PC-3 (cell line): ENCODE measurements around the gene LRBA. TPM values are rescaled to one million over a fixed set of nuclear protein-coding genes. Genes with fewer than 3 reads are reported as not detected.

Source experiments
- ATAC-seq: fragments of 200-7000 bp; cut with Tn5 transposase; 2 replicates; pipeline ENCODE4 v1.9.1; 2020; ENCODE audit warnings: mild to moderate bottlenecking, moderate library complexity
- BruUV-seq: library from RNA; stranded (reverse); fragments of 400-500 nt; replicated peaks from 2 replicates; lab custom pipeline; 2021; lab: Mats Ljungman, UMichigan
- CTCF ChIA-PET: fragments of 300-600 bp; sonication (Branson Sonifier 250); formaldehyde crosslinking; loops from one replicate; lab custom pipeline; 2022; ENCODE audit warnings: antibody characterized with exemption; lab: Charles Lee
- POLR2A ChIA-PET: fragments of 300-600 bp; sonication (Branson Sonifier 250); formaldehyde crosslinking; loops from one replicate; lab custom pipeline; 2022; ENCODE audit warnings: antibody characterized with exemption; ENCODE audit not compliant: unreplicated experiment; lab: Charles Lee
- DNase-seq: peaks from one replicate; pipeline ENCODE4 v3.0.0-alpha.2; 2015
- H2AFZ ChIP-seq: fragments of 300-600 bp; sonication (generic); 2 replicates; pipeline ENCODE4 v1.6.0; 2016; ENCODE audit warnings: antibody characterized with exemption, low read length
- H3F3A ChIP-seq: fragments of 300-600 bp; sonication (generic); one replicate; pipeline ENCODE4 v1.6.0; 2017; ENCODE audit warnings: antibody characterized with exemption, low read length, control low read depth, mild to moderate bottlenecking; ENCODE audit not compliant: unreplicated experiment
- H3K27ac ChIP-seq: fragments of 300-600 bp; sonication (generic); 2 replicates; pipeline ENCODE4 v1.5.1; 2016; ENCODE audit warnings: mild to moderate bottlenecking, low read length
- H3K27me3 ChIP-seq: fragments of 300-600 bp; sonication (generic); 2 replicates; pipeline ENCODE4 v1.6.1; 2016; ENCODE audit warnings: low read length, mixed read lengths
- H3K36me3 ChIP-seq: fragments of 300-600 bp; sonication (generic); 2 replicates; pipeline ENCODE4 v1.6.1; 2016; ENCODE audit warnings: low read depth, mixed run types, low read length, mixed read lengths
- H3K4me1 ChIP-seq: fragments of 300-600 bp; sonication (generic); 2 replicates; pipeline ENCODE4 v1.5.1; 2016; ENCODE audit warnings: low read length; ENCODE audit not compliant: insufficient read depth
- H3K4me2 ChIP-seq: fragments of 300-600 bp; sonication (generic); 2 replicates; pipeline ENCODE4 v1.6.0; 2016; ENCODE audit warnings: low read length
- H3K4me3 ChIP-seq: fragments of 300-600 bp; sonication (generic); 2 replicates; pipeline ENCODE4 v1.5.1; 2016; ENCODE audit warnings: mild to moderate bottlenecking, low read length, mixed read lengths
- H3K79me2 ChIP-seq: fragments of 300-600 bp; sonication (generic); 2 replicates; pipeline ENCODE4 v1.6.1; 2017; ENCODE audit warnings: low read length, mixed read lengths
- H3K9ac ChIP-seq: fragments of 300-600 bp; sonication (generic); 2 replicates; pipeline ENCODE4 v1.6.0; 2016; ENCODE audit warnings: mild to moderate bottlenecking, low read length
- H3K9me2 ChIP-seq: fragments of 300-600 bp; sonication (generic); replicated peaks from 2 replicates; pipeline ENCODE4 v1.6.1; 2016; ENCODE audit warnings: mixed run types, low read length, mixed read lengths
- H3K9me3 ChIP-seq: fragments of 300-600 bp; sonication (generic); 2 replicates; pipeline ENCODE4 v1.6.1; 2016; ENCODE audit warnings: low read length, mixed read lengths
- H4K20me1 ChIP-seq: fragments of 300-600 bp; sonication (generic); 2 replicates; pipeline ENCODE4 v1.6.1; 2016; ENCODE audit warnings: low read length, mixed read lengths
- CTCF ChIP-seq: fragments of 300-600 bp; sonication (generic); conservative IDR thresholded peaks from 2 replicates; pipeline ENCODE4 v1.5.1; 2017; ENCODE audit warnings: antibody characterized with exemption, low read depth, mild to moderate bottlenecking, low read length
- EZH2 ChIP-seq: fragments of 300-600 bp; sonication (generic); IDR thresholded peaks from one replicate; pipeline ENCODE4 v1.6.1; 2017; ENCODE audit warnings: antibody characterized with exemption, mild to moderate bottlenecking, low read length; ENCODE audit not compliant: unreplicated experiment
- EZH2phosphoT487 ChIP-seq: fragments of 300-600 bp; sonication (generic); IDR thresholded peaks from 2 replicates; pipeline ENCODE4 v1.6.1; 2018; ENCODE audit warnings: mild to moderate bottlenecking, antibody characterized with exemption, low read length, borderline replicate concordance
- intact Hi-C: fragments of 100-400 bp; cut with micrococcal nuclease; formaldehyde crosslinking; loops from 2 replicates; pipeline ENCODE4 v1.9.0; 2023
- total RNA-seq: library from RNA; depleted of rRNA; stranded (reverse); fragments of >200 nt; gene quantifications from 2 replicates; pipeline ENCODE4 v1.2.3, GENCODE V29; 2014

Gene LRBA
- total RNA-seq, 1 experiment from 2014 or later = 40.8 TPM

GRCh38 chr4:150656891-150657290, 358.2 kb downstream of the LRBA start:
- Histone ChIP-seq H3K9me2 (no peaks in the 10 kb centered on the region), H3K36me3 (no peaks in the 10 kb centered on the region), H3K27me3 (no peaks in the 10 kb centered on the region), H3K4me1 (no peaks in the 10 kb centered on the region), H3K9ac (no peak overlapping the region), H3K4me3 (no peak overlapping the region), H3K9me3 (no peaks in the 10 kb centered on the region), H3K4me2 (no peak overlapping the region), H2AFZ (no peak overlapping the region), H3K79me2 (no peaks in the 10 kb centered on the region), H3F3A (no peaks in the 10 kb centered on the region), H3K27ac (no peak overlapping the region), H4K20me1 (no peaks in the 10 kb centered on the region)
- TF ChIP-seq EZH2 = no peak
- TF ChIP-seq CTCF = no peak
- no peak for TF ChIP-seq EZH2phosphoT487
- ChIA-PET POLR2A (no interaction called here), CTCF (no interaction called here)
- no TSS peak for BruUV-seq
- DNase-seq (no peak), ATAC-seq (no peak)
- intact Hi-C loops = no loop called here

GRCh38 chr4:150650751-150651150, 364.3 kb downstream of the LRBA start:
- Histone ChIP-seq H3K9me3 (no peaks in the 10 kb centered on the region), H3F3A (no peaks in the 10 kb centered on the region), H3K9ac (no peak overlapping the region), H3K27me3 (no peaks in the 10 kb centered on the region), H3K36me3 (no peaks in the 10 kb centered on the region), H4K20me1 (no peaks in the 10 kb centered on the region), H3K4me1 (no peaks in the 10 kb centered on the region), H2AFZ (no peak overlapping the region), H3K4me2 (no peak overlapping the region), H3K4me3 (no peak overlapping the region), H3K27ac (no peak overlapping the region), H3K79me2 (no peaks in the 10 kb centered on the region), H3K9me2 (no peaks in the 10 kb centered on the region)
- ChIA-PET POLR2A (no interaction called here), CTCF (no interaction called here)
- TF ChIP-seq EZH2phosphoT487 (no peak), CTCF (no peak), EZH2 (no peak)
- ATAC-seq (no peak), DNase-seq (no peak)
- BruUV-seq = no TSS peak
- intact Hi-C loops = no loop called here

GRCh38 chr4:150648123-150648522, 367.0 kb downstream of the LRBA start:
- no peaks in the 10 kb centered on the region for H3K9me2 ChIP-seq
- TF ChIP-seq CTCF = no peak
- TF ChIP-seq EZH2phosphoT487 = no peak
- DNase-seq (no peak), ATAC-seq (no peak)
- no peaks in the 10 kb centered on the region for H3F3A ChIP-seq
- H3K9ac ChIP-seq = no peak overlapping the region
- no peaks in the 10 kb centered on the region for H3K36me3 ChIP-seq
- H4K20me1 ChIP-seq = no peaks in the 10 kb centered on the region
- H3K27me3 ChIP-seq = no peaks in the 10 kb centered on the region
- no peak overlapping the region for H3K27ac ChIP-seq
- no peak overlapping the region for H3K4me3 ChIP-seq
- no peaks in the 10 kb centered on the region for H3K9me3 ChIP-seq
- intact Hi-C loops = no loop called here
- ChIA-PET POLR2A (no interaction called here), CTCF (no interaction called here)
- no peaks in the 10 kb centered on the region for H3K4me1 ChIP-seq
- no peak overlapping the region for H3K4me2 ChIP-seq
- no peak overlapping the region for H2AFZ ChIP-seq
- BruUV-seq = no TSS peak
- H3K79me2 ChIP-seq = no peaks in the 10 kb centered on the region
